HEK293 (cell line): ENCODE measurements around the gene FRMD3.

Experiments
- CTCF ChIA-PET: fragments of 350-600 bp; formaldehyde crosslinking; extraction: SDS; loops from one replicate; lab custom pipeline; 2021; ENCODE audit warnings: antibody characterized with exemption; lab: Yijun Ruan, JAX
- POLR2A ChIA-PET: fragments of 300-600 bp; formaldehyde crosslinking; extraction: SDS; loops from one replicate; lab custom pipeline; 2020; ENCODE audit warnings: antibody characterized with exemption, inconsistent platforms; lab: Yijun Ruan, JAX
- H3K27ac ChIP-seq: fragments of 200-500 bp; sonication (Bioruptor generic); 2 replicates; pipeline ENCODE4 v1.5.1; 2014; ENCODE audit warnings: low read depth, low read length, control low read depth, inconsistent platforms; ENCODE audit errors: extremely low read depth
- H3K36me3 ChIP-seq, 2 experiments: fragments of 200-500 bp in 1 of 2; sonication (Bioruptor generic) in 1 of 2; 1 replicate in 1 of 2; 2 replicates in 1 of 2; pipeline ENCODE4 v1.5.1; 2014 to 2017; ENCODE audit warnings: inconsistent platforms in 2 of 2, low read length in 2 of 2; ENCODE audit not compliant: control insufficient read depth in 2 of 2, insufficient read depth in 1 of 2
- H3K4me1 ChIP-seq: fragments of 200-500 bp; sonication (Bioruptor generic); 2 replicates; pipeline ENCODE4 v1.5.1; 2014; ENCODE audit warnings: mild to moderate bottlenecking, low read length, inconsistent platforms; ENCODE audit not compliant: control insufficient read depth, insufficient read depth
- H3K4me3 ChIP-seq: 2 replicates; pipeline ENCODE4 v1.5.1; 2011; ENCODE audit warnings: low read depth, mild to moderate bottlenecking, control low read depth, low read length, moderate library complexity
- H3K9me3 ChIP-seq: fragments of 200-500 bp; sonication (Bioruptor generic); 2 replicates; pipeline ENCODE4 v1.5.1; 2014; ENCODE audit warnings: low read depth, low read length, inconsistent platforms; ENCODE audit not compliant: control insufficient read depth, insufficient read depth
- EGR2 ChIP-seq: fragments of 450-650 bp; formaldehyde crosslinking; IDR thresholded peaks from 2 replicates; pipeline ENCODE4 v1.5.1; 2016; ENCODE audit warnings: low read depth, missing biosample characterization, missing genetic modification characterization
- GLIS2 ChIP-seq: fragments of 450-650 bp; formaldehyde crosslinking; IDR thresholded peaks from 2 replicates; pipeline ENCODE4 v1.5.1; 2016; ENCODE audit warnings: missing biosample characterization, missing genetic modification characterization
- RBAK ChIP-seq: fragments of 450-650 bp; formaldehyde crosslinking; IDR thresholded peaks from 2 replicates; pipeline ENCODE4 v1.5.1; 2016; ENCODE audit warnings: missing biosample characterization, missing genetic modification characterization
- SP3 ChIP-seq: fragments of 450-650 bp; formaldehyde crosslinking; IDR thresholded peaks from 2 replicates; pipeline ENCODE4 v1.5.1; 2016; ENCODE audit warnings: missing biosample characterization, missing genetic modification characterization
- TRIM28 ChIP-seq: IDR thresholded peaks from 2 replicates; pipeline ENCODE4 v1.6.1; 2011; ENCODE audit warnings: low read length, control low read depth, borderline replicate concordance
- ZBTB48 ChIP-seq: fragments of 450-650 bp; formaldehyde crosslinking; IDR thresholded peaks from 2 replicates; pipeline ENCODE4 v1.5.1; 2016; ENCODE audit warnings: missing biosample characterization, missing genetic modification characterization
- ZFP3 ChIP-seq: fragments of 450-650 bp; formaldehyde crosslinking; IDR thresholded peaks from 2 replicates; pipeline ENCODE4 v1.5.1; 2016; ENCODE audit warnings: low read depth, missing biosample characterization, missing genetic modification characterization
- ZFP69B ChIP-seq: fragments of 450-650 bp; formaldehyde crosslinking; IDR thresholded peaks from 2 replicates; pipeline ENCODE4 v1.5.1; 2016; ENCODE audit warnings: missing biosample characterization, missing genetic modification characterization
- ZNF133 ChIP-seq: fragments of 450-650 bp; formaldehyde crosslinking; IDR thresholded peaks from 2 replicates; pipeline ENCODE4 v1.5.1; 2016; ENCODE audit warnings: missing biosample characterization, missing genetic modification characterization
- ZNF223 ChIP-seq: fragments of 450-650 bp; formaldehyde crosslinking; IDR thresholded peaks from 2 replicates; pipeline ENCODE4 v1.5.1; 2016; ENCODE audit warnings: missing biosample characterization, missing genetic modification characterization
- ZNF354C ChIP-seq: fragments of 450-650 bp; formaldehyde crosslinking; IDR thresholded peaks from 2 replicates; pipeline ENCODE4 v1.5.1; 2016; ENCODE audit warnings: missing biosample characterization, missing genetic modification characterization, low read depth, borderline replicate concordance
- ZNF426 ChIP-seq: fragments of 450-650 bp; formaldehyde crosslinking; IDR thresholded peaks from 2 replicates; pipeline ENCODE4 v1.5.1; 2017; ENCODE audit warnings: missing biosample characterization, missing genetic modification characterization, mild to moderate bottlenecking, inconsistent platforms, moderate library complexity
- ZNF48 ChIP-seq: fragments of 450-650 bp; formaldehyde crosslinking; IDR thresholded peaks from 2 replicates; pipeline ENCODE4 v1.5.1; 2016; ENCODE audit warnings: missing biosample characterization, missing genetic modification characterization
- ZNF623 ChIP-seq: fragments of 450-650 bp; formaldehyde crosslinking; IDR thresholded peaks from 2 replicates; pipeline ENCODE4 v1.5.1; 2016; ENCODE audit warnings: missing biosample characterization, missing genetic modification characterization
- ZNF629 ChIP-seq: fragments of 450-650 bp; formaldehyde crosslinking; IDR thresholded peaks from 2 replicates; pipeline ENCODE4 v1.5.1; 2017; ENCODE audit warnings: missing biosample characterization, missing genetic modification characterization
- TF ChIP-seq, protein P1 (sequence below): fragments of 450-650 bp; formaldehyde crosslinking; IDR thresholded peaks from 2 replicates; pipeline ENCODE4 v1.5.1; 2016; ENCODE audit warnings: missing biosample characterization, missing genetic modification characterization
- TF ChIP-seq, protein P2 (sequence below): fragments of 450-650 bp; formaldehyde crosslinking; IDR thresholded peaks from 2 replicates; pipeline ENCODE4 v1.5.1; 2017; ENCODE audit warnings: missing biosample characterization, missing genetic modification characterization
- TF ChIP-seq, protein P3 (sequence below): fragments of 450-650 bp; formaldehyde crosslinking; optimal IDR thresholded peaks from 2 replicates; pipeline ENCODE3; 2016; ENCODE audit warnings: missing biosample characterization, mild to moderate bottlenecking, missing genetic modification characterization
- TF ChIP-seq, protein P4 (sequence below): IDR thresholded peaks from 2 replicates; pipeline ENCODE4 v1.6.1; 2011; ENCODE audit warnings: mild to moderate bottlenecking, low read depth, low read length, borderline replicate concordance

The FRMD3 gene

DNA sequence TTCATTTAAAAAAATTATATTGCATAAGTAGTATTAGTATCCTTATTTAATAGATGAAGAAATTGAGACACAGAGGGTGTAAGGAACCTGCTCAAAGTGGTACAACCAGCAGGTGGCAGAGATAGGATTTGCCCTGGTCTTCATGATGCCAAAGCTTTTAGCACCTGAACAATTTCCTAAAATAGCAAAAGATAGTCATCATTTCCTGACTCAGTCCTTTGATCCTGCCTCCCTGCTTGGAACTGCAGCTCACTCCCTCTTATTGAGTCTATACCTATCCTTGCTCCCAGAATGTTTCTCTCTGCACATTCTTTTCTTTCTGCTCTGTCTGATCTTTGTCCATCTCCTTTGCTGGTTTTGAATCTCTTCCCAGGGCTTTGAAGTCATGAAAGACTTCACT lies 155.8 kb downstream of the FRMD3 start:
- no peaks in the 10 kb centered on the region for H3K4me1 ChIP-seq
- TF ChIP-seq ZNF426 (tag by site-specific recombination) (no peak), ZFP3 (tag by site-specific recombination) (no peak), SP3 (no peak), ZNF623 (tag by site-specific recombination) (no peak), RBAK (tag by site-specific recombination) (no peak), ZNF48 (no peak), ZNF354C (tag by site-specific recombination) (no peak), TRIM28 (no peak), ZNF133 (tag by site-specific recombination) (no peak), ZFP69B (no peak)
- TF ChIP-seq, protein P1, sequence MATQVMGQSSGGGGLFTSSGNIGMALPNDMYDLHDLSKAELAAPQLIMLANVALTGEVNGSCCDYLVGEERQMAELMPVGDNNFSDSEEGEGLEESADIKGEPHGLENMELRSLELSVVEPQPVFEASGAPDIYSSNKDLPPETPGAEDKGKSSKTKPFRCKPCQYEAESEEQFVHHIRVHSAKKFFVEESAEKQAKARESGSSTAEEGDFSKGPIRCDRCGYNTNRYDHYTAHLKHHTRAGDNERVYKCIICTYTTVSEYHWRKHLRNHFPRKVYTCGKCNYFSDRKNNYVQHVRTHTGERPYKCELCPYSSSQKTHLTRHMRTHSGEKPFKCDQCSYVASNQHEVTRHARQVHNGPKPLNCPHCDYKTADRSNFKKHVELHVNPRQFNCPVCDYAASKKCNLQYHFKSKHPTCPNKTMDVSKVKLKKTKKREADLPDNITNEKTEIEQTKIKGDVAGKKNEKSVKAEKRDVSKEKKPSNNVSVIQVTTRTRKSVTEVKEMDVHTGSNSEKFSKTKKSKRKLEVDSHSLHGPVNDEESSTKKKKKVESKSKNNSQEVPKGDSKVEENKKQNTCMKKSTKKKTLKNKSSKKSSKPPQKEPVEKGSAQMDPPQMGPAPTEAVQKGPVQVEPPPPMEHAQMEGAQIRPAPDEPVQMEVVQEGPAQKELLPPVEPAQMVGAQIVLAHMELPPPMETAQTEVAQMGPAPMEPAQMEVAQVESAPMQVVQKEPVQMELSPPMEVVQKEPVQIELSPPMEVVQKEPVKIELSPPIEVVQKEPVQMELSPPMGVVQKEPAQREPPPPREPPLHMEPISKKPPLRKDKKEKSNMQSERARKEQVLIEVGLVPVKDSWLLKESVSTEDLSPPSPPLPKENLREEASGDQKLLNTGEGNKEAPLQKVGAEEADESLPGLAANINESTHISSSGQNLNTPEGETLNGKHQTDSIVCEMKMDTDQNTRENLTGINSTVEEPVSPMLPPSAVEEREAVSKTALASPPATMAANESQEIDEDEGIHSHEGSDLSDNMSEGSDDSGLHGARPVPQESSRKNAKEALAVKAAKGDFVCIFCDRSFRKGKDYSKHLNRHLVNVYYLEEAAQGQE (tag by site-specific recombination): no peak
- TF ChIP-seq, protein P2, sequence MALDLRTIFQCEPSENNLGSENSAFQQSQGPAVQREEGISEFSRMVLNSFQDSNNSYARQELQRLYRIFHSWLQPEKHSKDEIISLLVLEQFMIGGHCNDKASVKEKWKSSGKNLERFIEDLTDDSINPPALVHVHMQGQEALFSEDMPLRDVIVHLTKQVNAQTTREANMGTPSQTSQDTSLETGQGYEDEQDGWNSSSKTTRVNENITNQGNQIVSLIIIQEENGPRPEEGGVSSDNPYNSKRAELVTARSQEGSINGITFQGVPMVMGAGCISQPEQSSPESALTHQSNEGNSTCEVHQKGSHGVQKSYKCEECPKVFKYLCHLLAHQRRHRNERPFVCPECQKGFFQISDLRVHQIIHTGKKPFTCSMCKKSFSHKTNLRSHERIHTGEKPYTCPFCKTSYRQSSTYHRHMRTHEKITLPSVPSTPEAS (tag by site-specific recombination): no peak
- TF ChIP-seq, protein P3, sequence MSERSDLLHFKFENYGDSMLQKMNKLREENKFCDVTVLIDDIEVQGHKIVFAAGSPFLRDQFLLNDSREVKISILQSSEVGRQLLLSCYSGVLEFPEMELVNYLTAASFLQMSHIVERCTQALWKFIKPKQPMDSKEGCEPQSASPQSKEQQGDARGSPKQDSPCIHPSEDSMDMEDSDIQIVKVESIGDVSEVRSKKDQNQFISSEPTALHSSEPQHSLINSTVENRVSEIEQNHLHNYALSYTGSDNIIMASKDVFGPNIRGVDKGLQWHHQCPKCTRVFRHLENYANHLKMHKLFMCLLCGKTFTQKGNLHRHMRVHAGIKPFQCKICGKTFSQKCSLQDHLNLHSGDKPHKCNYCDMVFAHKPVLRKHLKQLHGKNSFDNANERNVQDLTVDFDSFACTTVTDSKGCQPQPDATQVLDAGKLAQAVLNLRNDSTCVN (tag by site-specific recombination): no peak
- TF ChIP-seq, protein P4, sequence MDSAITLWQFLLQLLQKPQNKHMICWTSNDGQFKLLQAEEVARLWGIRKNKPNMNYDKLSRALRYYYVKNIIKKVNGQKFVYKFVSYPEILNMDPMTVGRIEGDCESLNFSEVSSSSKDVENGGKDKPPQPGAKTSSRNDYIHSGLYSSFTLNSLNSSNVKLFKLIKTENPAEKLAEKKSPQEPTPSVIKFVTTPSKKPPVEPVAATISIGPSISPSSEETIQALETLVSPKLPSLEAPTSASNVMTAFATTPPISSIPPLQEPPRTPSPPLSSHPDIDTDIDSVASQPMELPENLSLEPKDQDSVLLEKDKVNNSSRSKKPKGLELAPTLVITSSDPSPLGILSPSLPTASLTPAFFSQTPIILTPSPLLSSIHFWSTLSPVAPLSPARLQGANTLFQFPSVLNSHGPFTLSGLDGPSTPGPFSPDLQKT: no peak
- TF ChIP-seq, all 188 proteins: peak for 0
- H3K27ac ChIP-seq: no peak overlapping the region
- CTCF ChIA-PET: interaction anchor here (0.6 to 1.1 kb wide), 2 partner anchors 48 to 560 kb away, joined by 3 to 4 read pairs; no protein-coding TSS in a partner anchor
- H3K36me3 ChIP-seq: no peaks in the 10 kb centered on the region
- H3K9me3 ChIP-seq: no peaks in the 10 kb centered on the region
- POLR2A ChIA-PET: no interaction called here
- no peak overlapping the region for H3K4me3 ChIP-seq

DNA sequence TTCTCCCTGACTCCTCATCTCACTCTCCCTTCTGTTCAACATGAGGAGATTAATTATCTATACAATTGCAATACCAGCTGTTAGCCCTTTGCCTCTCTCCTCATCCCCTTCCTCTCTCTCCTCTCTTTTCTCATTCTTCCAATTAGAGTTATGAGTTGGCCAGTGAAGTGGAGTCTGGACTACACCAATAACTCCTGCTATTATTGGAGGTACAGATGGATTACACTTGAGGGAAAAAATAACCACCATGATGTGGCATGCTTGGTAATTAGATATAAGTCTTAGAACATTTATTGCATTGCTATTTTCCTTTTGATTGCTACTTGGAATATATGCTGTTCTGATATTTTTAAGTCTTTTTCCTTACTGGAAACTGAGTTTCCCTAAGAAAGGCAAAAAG lies 159.2 kb downstream of the FRMD3 start:
- H3K27ac ChIP-seq: no peak overlapping the region
- POLR2A ChIA-PET: no interaction called here
- CTCF ChIA-PET: no interaction called here
- no peak for TF ChIP-seq EGR2 (tag by site-specific recombination)
- TF ChIP-seq ZBTB48 (tag by site-specific recombination): no peak
- no peak for TF ChIP-seq GLIS2
- TF ChIP-seq ZNF629: no peak
- no peak for TF ChIP-seq ZNF223 (tag by site-specific recombination)
- TF ChIP-seq, all 188 proteins: peak for 0
- Histone ChIP-seq H3K9me3 (no peaks in the 10 kb centered on the region), H3K4me3 (no peak overlapping the region), H3K4me1 (no peaks in the 10 kb centered on the region), H3K36me3 (no peaks in the 10 kb centered on the region)
